ENCODE results near the gene WAPL. TPM values are rescaled to one million over a fixed set of nuclear protein-coding genes. Genes with fewer than 3 reads are reported as not detected.

The WAPL gene
- total and polyA plus RNA-seq, 7 donors, result 15.0 to 44.2 (median 33.8) TPM

DNA sequence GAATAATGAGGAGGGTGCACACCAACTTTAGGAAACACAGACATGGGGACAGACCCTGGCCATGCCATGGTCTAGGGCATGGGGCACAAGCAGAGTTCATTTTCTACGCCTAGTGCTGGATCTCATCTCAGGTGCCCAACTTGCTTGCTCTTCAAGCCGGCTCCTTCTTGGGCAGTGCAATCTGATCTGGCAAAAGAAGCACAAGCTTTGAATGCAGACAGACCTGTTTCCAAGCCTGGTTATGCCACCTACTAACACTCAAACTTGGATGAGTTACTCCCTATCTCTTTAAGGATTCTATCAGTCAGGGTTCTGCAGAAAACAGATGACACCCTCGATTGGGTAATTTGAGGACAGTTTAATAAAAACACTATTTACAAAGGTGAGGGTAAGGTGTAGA lies 34.9 kb upstream of the WAPL start:
- 55 to 72% methylated on average over 3 of the region's 3 CpGs for WGBS, 2 donors
- Histone ChIP-seq H3K27ac (no peak overlapping the region), H3K4me1 (no peaks in the 10 kb centered on the region), H3K9me3 (no peaks in the 10 kb centered on the region), H3K4me3 (no peak overlapping the region), H3K36me3 (no peaks in the 10 kb centered on the region), H3K27me3 (no peaks in the 10 kb centered on the region)
- no peak for DNase-seq
- no peak for TF ChIP-seq CTCF (IDR thresholded peaks at IDR 0.05)
- intact Hi-C loops (cut with DNase I), result no loop called here

DNA sequence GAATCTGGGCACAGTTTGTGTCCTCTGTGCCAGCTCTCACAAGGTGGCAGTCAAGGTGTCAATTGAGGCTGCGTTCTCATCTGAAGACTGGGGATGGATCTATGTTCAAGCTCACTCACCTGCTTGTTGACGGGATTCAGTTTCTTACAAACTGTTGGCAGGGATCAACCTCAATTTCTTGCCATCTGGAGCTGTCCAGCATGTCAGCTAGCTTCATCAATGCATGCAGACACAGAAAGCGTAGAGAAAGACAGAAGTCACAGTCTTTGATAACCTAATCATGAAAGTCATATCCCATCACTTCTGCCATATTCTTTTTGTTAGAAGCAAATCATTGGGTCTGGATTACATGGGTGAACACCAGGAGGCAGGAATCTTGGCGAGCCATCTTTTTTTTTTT lies 32.0 kb upstream of the WAPL start:
- H3K36me3 ChIP-seq, result no peaks in the 10 kb centered on the region
- TF ChIP-seq POLR2AphosphoS5 (IDR thresholded peaks at IDR 0.05) (no peak), CTCF (IDR thresholded peaks at IDR 0.05) (no peak), POLR2A (IDR thresholded peaks at IDR 0.05) (no peak), EP300 (IDR thresholded peaks at IDR 0.05) (no peak)
- DNase-seq, result no peak
- no peak overlapping the region for H3K4me3 ChIP-seq
- H3K27ac ChIP-seq, result no peak overlapping the region
- WGBS, 2 donors, result 86 to 88% methylated on average over 4 of the region's 4 CpGs
- intact Hi-C loops (cut with DNase I), result no loop called here
- no peaks in the 10 kb centered on the region for H3K9me3 ChIP-seq
- H3K27me3 ChIP-seq, result no peaks in the 10 kb centered on the region
- no peaks in the 10 kb centered on the region for H3K4me1 ChIP-seq

DNA sequence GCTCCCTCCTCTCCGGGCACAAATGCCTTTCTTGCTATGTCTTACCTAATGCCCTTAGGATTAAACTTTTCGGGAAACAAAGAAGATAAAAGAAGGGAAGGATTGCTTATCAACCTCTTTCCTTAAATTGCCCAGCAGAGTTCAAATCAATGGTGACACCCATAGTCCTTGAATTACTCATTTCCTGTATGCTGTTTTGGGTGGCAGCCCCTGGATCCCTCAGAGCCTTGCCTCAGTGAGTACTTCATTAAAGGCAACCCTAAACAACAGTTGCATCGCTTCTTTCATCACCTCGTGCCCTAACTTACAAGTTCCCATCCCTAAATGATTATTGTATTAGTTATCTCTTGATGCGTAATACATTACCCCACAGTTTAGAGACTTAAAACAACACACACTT lies 31.6 kb upstream of the WAPL start:
- H3K9me3 ChIP-seq, result no peaks in the 10 kb centered on the region
- DNase-seq, result no peak
- 73 to 75% methylated on average over 5 of the region's 5 CpGs for WGBS, 2 donors
- H3K27ac ChIP-seq, result no peak overlapping the region
- intact Hi-C loops (cut with DNase I), result no loop called here
- H3K27me3 ChIP-seq, result no peaks in the 10 kb centered on the region
- H3K4me3 ChIP-seq, result no peak overlapping the region
- H3K36me3 ChIP-seq, result no peaks in the 10 kb centered on the region
- no peak for TF ChIP-seq POLR2A (IDR thresholded peaks at IDR 0.05)
- no peak for TF ChIP-seq POLR2AphosphoS5 (IDR thresholded peaks at IDR 0.05)
- TF ChIP-seq CTCF (IDR thresholded peaks at IDR 0.05), result no peak
- TF ChIP-seq EP300 (IDR thresholded peaks at IDR 0.05), result no peak
- no peaks in the 10 kb centered on the region for H3K4me1 ChIP-seq

DNA sequence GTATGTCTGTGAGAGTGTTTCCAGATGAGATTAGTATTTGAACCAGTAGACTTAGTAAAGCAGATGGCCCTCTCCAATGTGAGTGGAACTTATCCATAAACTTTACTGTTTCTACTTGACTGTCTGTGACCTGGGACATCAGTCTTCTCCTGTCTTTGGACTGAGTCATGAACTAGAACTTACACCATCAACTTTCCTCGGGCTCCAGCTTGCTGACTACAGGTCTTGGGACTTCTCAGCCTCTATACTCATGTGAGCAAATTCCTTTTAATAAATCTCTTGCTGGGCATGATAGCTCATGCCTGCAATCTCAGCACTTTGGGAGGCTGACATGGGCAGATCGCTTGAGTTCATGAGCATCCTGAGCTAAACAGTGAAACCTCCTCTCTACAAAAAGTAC lies 25.7 kb upstream of the WAPL start:
- Histone ChIP-seq H3K27ac (no peak overlapping the region), H3K9me3 (no peaks in the 10 kb centered on the region), H3K4me3 (no peak overlapping the region), H3K27me3 (no peaks in the 10 kb centered on the region), H3K4me1 (no peaks in the 10 kb centered on the region), H3K36me3 (no peaks in the 10 kb centered on the region)
- WGBS, 2 donors, result 89 to 90% methylated on average over 2 of the region's 2 CpGs
- TF ChIP-seq POLR2A (IDR thresholded peaks at IDR 0.05), result no peak
- no peak for TF ChIP-seq CTCF (IDR thresholded peaks at IDR 0.05)
- TF ChIP-seq POLR2AphosphoS5 (IDR thresholded peaks at IDR 0.05), result no peak
- TF ChIP-seq EP300 (IDR thresholded peaks at IDR 0.05), result no peak
- DNase-seq, result no peak
- intact Hi-C loops (cut with DNase I), result no loop called here

GRCh38 chr10:86545101-86545500 lies 23.5 kb upstream of the WAPL start:
- no peak for DNase-seq
- H3K27ac ChIP-seq, result no peak overlapping the region
- H3K36me3 ChIP-seq, result no peaks in the 10 kb centered on the region
- no peaks in the 10 kb centered on the region for H3K9me3 ChIP-seq
- no peaks in the 10 kb centered on the region for H3K27me3 ChIP-seq
- no peaks in the 10 kb centered on the region for H3K4me1 ChIP-seq
- TF ChIP-seq POLR2A (IDR thresholded peaks at IDR 0.05), result no peak
- TF ChIP-seq POLR2AphosphoS5 (IDR thresholded peaks at IDR 0.05), result no peak
- TF ChIP-seq CTCF (IDR thresholded peaks at IDR 0.05), result no peak
- no peak for TF ChIP-seq EP300 (IDR thresholded peaks at IDR 0.05)
- 52 to 71% methylated on average over 4 of the region's 4 CpGs for WGBS, 2 donors
- intact Hi-C loops (cut with DNase I), result no loop called here
- H3K4me3 ChIP-seq, result no peak overlapping the region

Data from sigmoid colon (tissue), 7 donors.